A549 treated with AZD9567 at 1 μM for 4 hours (cell line): ENCODE data around the gene ZBED1. TPM values are rescaled to one million over a fixed set of nuclear protein-coding genes. Genes with fewer than 3 reads are reported as not detected.

Experiments
- total RNA-seq: library from RNA; stranded (reverse); fragments of 200-300 nt; extraction: Qiagen RNA extraction; gene quantifications from 5 replicates; pipeline ENCODE4 v1.2.3, GENCODE V29; 2022; ENCODE audit not compliant: insufficient read depth

ZBED1 gene
- total RNA-seq, result 26.4 to 30.6 TPM (median 30.4 TPM) in 5 replicates

GRCh38 chrX:2500803-2501558 lies at the start of gene ZBED1, which contains the start of gene DHRSX:
Gene ZBED1, minus strand, starts transcription at chrX:2500976. Its CDS starts 10,257 bp downstream, at chrX:2490719.
Gene DHRSX, minus strand, starts transcription at chrX:2500976. Its CDS starts 51 bp downstream, at chrX:2500925.

Other genes starting within 250 kb of the ZBED1 start
- 37.8 to 43.5 TPM (median 41.9 TPM) in 5 replicates for gene DHRSX, start within 50 bp of the ZBED1 start, total RNA-seq
- gene CD99, start 190.3 kb upstream of the ZBED1 start, total RNA-seq, result 279 to 322 TPM (median 280 TPM) in 5 replicates